HepG2 (cell line): ENCODE results near the gene RNF182. TPM values are rescaled to one million over a fixed set of nuclear protein-coding genes. Genes with fewer than 3 reads are reported as not detected.

Experiments
- ATAC-seq: fragments of 200-7000 bp; cut with Tn5 transposase; 3 replicates; pipeline ENCODE4 v1.9.1; 2020; ENCODE audit warnings: mild to moderate bottlenecking, moderate library complexity
- BruUV-seq: library from RNA; stranded (reverse); fragments of 400-500 nt; replicated peaks from 2 replicates; lab custom pipeline; 2021; lab: Mats Ljungman, UMichigan
- CTCF ChIA-PET: fragments of 300-600 bp; formaldehyde crosslinking; extraction: SDS; loops from one replicate; lab custom pipeline; 2021; ENCODE audit warnings: low total read pairs, inconsistent platforms, low intra/inter-chr PET ratio; lab: Yijun Ruan, JAX
- POLR2A ChIA-PET: fragments of 350-600 bp; sonication (Branson Sonifier 250); formaldehyde crosslinking; loops from one replicate; lab custom pipeline; 2020; ENCODE audit warnings: antibody characterized with exemption, inconsistent platforms; lab: Yijun Ruan, JAX
- DNase-seq: peaks from one replicate; pipeline ENCODE4 v3.0.0-alpha.2; 2015; ENCODE audit warnings: low spot score
- FAIRE-seq: peaks from 3 replicates; lab custom pipeline; 2011; peaks lifted over from hg19 to GRCh38; lab: Jason Lieb, UNC
- H2AFZ ChIP-seq: one replicate; pipeline ENCODE4 v1.6.1; 2011; ENCODE audit warnings: low read length, inconsistent platforms
- H3K27ac ChIP-seq: fragments of 300-600 bp; 3 replicates; pipeline ENCODE4 v1.8.0; 2011; ENCODE audit warnings: mixed run types, mild to moderate bottlenecking, mixed read lengths, low read length, inconsistent platforms; ENCODE audit not compliant: insufficient read depth; ENCODE audit errors: extremely low read length
- H3K27me3 ChIP-seq, 2 experiments: fragments of 200-600 bp in 1 of 2; 2 replicates in 1 of 2; 3 replicates in 1 of 2; pipeline versions ENCODE4 v1.6.0 to v1.8.0; 2011; ENCODE audit warnings: low read length in 2 of 2, mild to moderate bottlenecking in 2 of 2, moderate library complexity in 2 of 2, inconsistent platforms in 1 of 2; ENCODE audit not compliant: insufficient read depth in 2 of 2, control insufficient read depth in 1 of 2
- H3K36me3 ChIP-seq, 2 experiments: fragments of 200-600 bp in 1 of 2; replicated peaks in 1 of 2; 2 replicates in 1 of 2; 3 replicates in 1 of 2; pipeline versions ENCODE4 v1.5.1 to v1.8.0; 2011; ENCODE audit warnings: low read length in 2 of 2, inconsistent platforms in 1 of 2; ENCODE audit not compliant: insufficient read depth in 2 of 2, control insufficient read depth in 1 of 2
- H3K4me1 ChIP-seq: 2 replicates; pipeline ENCODE4 v1.5.1; 2012; ENCODE audit warnings: low read length, inconsistent platforms; ENCODE audit not compliant: insufficient read depth
- H3K4me2 ChIP-seq: 2 replicates; pipeline ENCODE4 v1.6.0; 2011; ENCODE audit warnings: low read depth, low read length, inconsistent platforms
- H3K4me3 ChIP-seq, 3 experiments: fragments of 200-600 bp in 1 of 3; sonication (generic), shearing (Covaris generic) in 1 of 3; replicated peaks in 1 of 3; 2 replicates each; pipeline ENCODE4 v1.5.1; 2011 to 2016; ENCODE audit warnings: low read length in 3 of 3, inconsistent platforms in 2 of 3, low read depth in 2 of 3, mild to moderate bottlenecking in 2 of 3, control low read depth in 1 of 3, mixed read lengths in 1 of 3; ENCODE audit not compliant: insufficient read depth in 1 of 3
- H3K79me2 ChIP-seq: one replicate; pipeline ENCODE4 v1.6.1; 2011; ENCODE audit warnings: low read length, inconsistent platforms; ENCODE audit not compliant: insufficient read depth
- H3K9ac ChIP-seq: 2 replicates; pipeline ENCODE4 v1.6.0; 2011; ENCODE audit warnings: mild to moderate bottlenecking, low read depth, low read length, inconsistent platforms; ENCODE audit not compliant: insufficient read depth
- H3K9me3 ChIP-seq: 2 replicates; pipeline ENCODE4 v1.5.1; 2012; ENCODE audit warnings: mild to moderate bottlenecking, low read length
- H4K20me1 ChIP-seq: 2 replicates; pipeline ENCODE4 v1.6.0; 2011; ENCODE audit warnings: inconsistent platforms, mild to moderate bottlenecking, low read length, moderate library complexity; ENCODE audit not compliant: insufficient read depth
- CC2D1A ChIP-seq: sonication (generic); formaldehyde crosslinking; IDR thresholded peaks from 2 replicates; pipeline ENCODE4 v1.8.1; 2023; ENCODE audit warnings: mild to moderate bottlenecking, missing genetic modification reagents
- EHMT2 ChIP-seq: fragments of 200-600 bp; sonication (generic); IDR thresholded peaks from 2 replicates; pipeline ENCODE4 v1.7.0; 2017; ENCODE audit warnings: antibody characterized with exemption, low read depth, low read length, borderline replicate concordance
- KDM4B ChIP-seq: sonication (generic); formaldehyde crosslinking; IDR thresholded peaks from 2 replicates; pipeline ENCODE4 v1.4.0; 2020; ENCODE audit warnings: missing genetic modification reagents
- MED8 ChIP-seq: sonication (generic); formaldehyde crosslinking; IDR thresholded peaks from 2 replicates; pipeline ENCODE4 v1.8.1; 2023; ENCODE audit warnings: mild to moderate bottlenecking, missing genetic modification reagents; ENCODE audit not compliant: insufficient replicate concordance
- SETDB1 ChIP-seq: sonication (generic); formaldehyde crosslinking; IDR thresholded peaks from 2 replicates; pipeline ENCODE4 v1.5.1; 2020; ENCODE audit warnings: missing genetic modification reagents, mild to moderate bottlenecking, borderline replicate concordance
- ZFYVE20 ChIP-seq: sonication (generic); formaldehyde crosslinking; IDR thresholded peaks from 2 replicates; pipeline ENCODE4 v1.8.0; 2023; ENCODE audit warnings: low read depth, mild to moderate bottlenecking, moderate library complexity, missing genetic modification reagents, borderline replicate concordance
- ZNF564 ChIP-seq: sonication (generic); formaldehyde crosslinking; IDR thresholded peaks from 2 replicates; pipeline ENCODE4 v1.8.1; 2023; ENCODE audit warnings: mild to moderate bottlenecking, missing genetic modification reagents
- WGBS: methylation state at CpG from one replicate; pipeline ENCODE4 v1.1.6; 2017; ENCODE audit warnings: low lambda C conversion rate; 5-methylcytosine and 5-hydroxymethylcytosine counted together
- in situ Hi-C: cut with HindIII; loops from 2 replicates; pipeline ENCODE4 v1.10.0; 2017; ENCODE audit warnings: low pct_unique_long_range_greater_than_20kb; ENCODE audit not compliant: extremely low pct_ligation_motif_present
- intact Hi-C: fragments of 100-400 bp; cut with micrococcal nuclease; formaldehyde crosslinking; loops from one replicate; pipeline ENCODE4 v1.10.0; 2022; ENCODE audit not compliant: unreplicated experiment
- polyA plus RNA-seq, 8 experiments: library from polyadenylated mRNA; depleted of rRNA in 3 of 8; stranded (reverse) in 7 of 8; unstranded in 1 of 8; fragments of >200 nt; fragmentation: Illumina TruSeq in 4 of 8; extraction: Trizol in 4 of 8; gene quantifications; 2 replicates each; pipeline versions ENCODE4 v1.2.1 to v1.2.3, GENCODE V29; 2011 to 2016; ENCODE audit warnings: low read depth in 4 of 8, missing spikeins in 1 of 8, mixed read lengths in 1 of 8; ENCODE audit not compliant: insufficient read depth in 1 of 8
- total RNA-seq, 5 experiments: library from RNA; depleted of rRNA; stranded (reverse); fragments of >200 nt; fragmentation: Illumina TruSeq; extraction: Trizol; gene quantifications; 2 replicates each; pipeline ENCODE4 v1.2.3, GENCODE V29; 2016; ENCODE audit warnings: low read depth in 1 of 5
- TF ChIP-seq, protein P1 (sequence below): sonication (generic); formaldehyde crosslinking; IDR thresholded peaks from 2 replicates; pipeline ENCODE4 v1.5.0; 2020; ENCODE audit warnings: missing genetic modification reagents
- TF ChIP-seq, protein P2 (sequence below): IDR thresholded peaks from 2 replicates; pipeline ENCODE4 v1.6.1; 2016; ENCODE audit warnings: missing compliant biosample characterization, missing genetic modification reagents, borderline replicate concordance

RNF182 gene
- total and polyA plus RNA-seq, 2 of the 13 experiments (the other 11 are each of a cell fraction or from before 2014, with no cell fraction given), result not detected

DNA sequence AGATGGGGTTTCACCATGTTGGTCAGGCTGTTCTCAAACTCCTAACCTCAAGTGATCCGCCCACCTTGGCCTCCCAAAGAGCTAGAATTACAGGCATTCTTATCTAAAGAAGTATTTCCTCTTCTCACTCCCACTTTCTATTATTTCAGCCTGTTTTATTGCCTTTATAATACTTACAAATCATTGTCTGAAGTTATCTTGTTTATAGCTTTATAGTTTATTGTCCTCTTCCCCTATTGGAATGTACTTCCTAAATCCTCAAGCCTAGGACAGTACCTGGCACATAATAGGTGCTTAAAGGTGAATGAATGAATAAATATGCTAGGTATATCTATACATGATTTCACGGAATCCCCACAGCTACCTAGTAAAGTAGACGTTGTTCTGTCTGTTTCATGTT lies 37.8 kb upstream of the RNF182 start:
- ChIA-PET POLR2A (no interaction called here), CTCF (no interaction called here)
- Histone ChIP-seq H3K4me3 (no peak overlapping the region), H3K4me1 (no peaks in the 10 kb centered on the region), H4K20me1 (no peaks in the 10 kb centered on the region), H3K79me2 (no peaks in the 10 kb centered on the region), H3K27me3 (no peaks in the 10 kb centered on the region), H3K9me3 (no peaks in the 10 kb centered on the region), H3K27ac (no peak overlapping the region), H3K9ac (no peak overlapping the region), H2AFZ (no peak overlapping the region), H3K36me3 (no peaks in the 10 kb centered on the region), H3K4me2 (no peak overlapping the region)
- intact Hi-C loops, result no loop called here
- FAIRE-seq (no peak), DNase-seq (no peak), ATAC-seq (no peak)
- in situ Hi-C loops, result no loop called here
- WGBS, result 18% methylated on average over 3 of the region's 3 CpGs
- TF ChIP-seq MED8 (CRISPR knock-in tag) (no peak), EHMT2 (no peak), SETDB1 (CRISPR knock-in tag) (no peak), ZNF564 (no peak), ZFYVE20 (CRISPR knock-in tag) (no peak), CC2D1A (CRISPR knock-in tag) (no peak), KDM4B (CRISPR knock-in tag) (no peak)
- TF ChIP-seq, protein P1, sequence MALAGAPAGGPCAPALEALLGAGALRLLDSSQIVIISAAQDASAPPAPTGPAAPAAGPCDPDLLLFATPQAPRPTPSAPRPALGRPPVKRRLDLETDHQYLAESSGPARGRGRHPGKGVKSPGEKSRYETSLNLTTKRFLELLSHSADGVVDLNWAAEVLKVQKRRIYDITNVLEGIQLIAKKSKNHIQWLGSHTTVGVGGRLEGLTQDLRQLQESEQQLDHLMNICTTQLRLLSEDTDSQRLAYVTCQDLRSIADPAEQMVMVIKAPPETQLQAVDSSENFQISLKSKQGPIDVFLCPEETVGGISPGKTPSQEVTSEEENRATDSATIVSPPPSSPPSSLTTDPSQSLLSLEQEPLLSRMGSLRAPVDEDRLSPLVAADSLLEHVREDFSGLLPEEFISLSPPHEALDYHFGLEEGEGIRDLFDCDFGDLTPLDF, result no peak
- TF ChIP-seq, protein P2, sequence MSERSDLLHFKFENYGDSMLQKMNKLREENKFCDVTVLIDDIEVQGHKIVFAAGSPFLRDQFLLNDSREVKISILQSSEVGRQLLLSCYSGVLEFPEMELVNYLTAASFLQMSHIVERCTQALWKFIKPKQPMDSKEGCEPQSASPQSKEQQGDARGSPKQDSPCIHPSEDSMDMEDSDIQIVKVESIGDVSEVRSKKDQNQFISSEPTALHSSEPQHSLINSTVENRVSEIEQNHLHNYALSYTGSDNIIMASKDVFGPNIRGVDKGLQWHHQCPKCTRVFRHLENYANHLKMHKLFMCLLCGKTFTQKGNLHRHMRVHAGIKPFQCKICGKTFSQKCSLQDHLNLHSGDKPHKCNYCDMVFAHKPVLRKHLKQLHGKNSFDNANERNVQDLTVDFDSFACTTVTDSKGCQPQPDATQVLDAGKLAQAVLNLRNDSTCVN, result no peak
- no TSS peak for BruUV-seq
